Measurements from ENCODE around the gene NTMT1.

The NTMT1 gene

DNA sequence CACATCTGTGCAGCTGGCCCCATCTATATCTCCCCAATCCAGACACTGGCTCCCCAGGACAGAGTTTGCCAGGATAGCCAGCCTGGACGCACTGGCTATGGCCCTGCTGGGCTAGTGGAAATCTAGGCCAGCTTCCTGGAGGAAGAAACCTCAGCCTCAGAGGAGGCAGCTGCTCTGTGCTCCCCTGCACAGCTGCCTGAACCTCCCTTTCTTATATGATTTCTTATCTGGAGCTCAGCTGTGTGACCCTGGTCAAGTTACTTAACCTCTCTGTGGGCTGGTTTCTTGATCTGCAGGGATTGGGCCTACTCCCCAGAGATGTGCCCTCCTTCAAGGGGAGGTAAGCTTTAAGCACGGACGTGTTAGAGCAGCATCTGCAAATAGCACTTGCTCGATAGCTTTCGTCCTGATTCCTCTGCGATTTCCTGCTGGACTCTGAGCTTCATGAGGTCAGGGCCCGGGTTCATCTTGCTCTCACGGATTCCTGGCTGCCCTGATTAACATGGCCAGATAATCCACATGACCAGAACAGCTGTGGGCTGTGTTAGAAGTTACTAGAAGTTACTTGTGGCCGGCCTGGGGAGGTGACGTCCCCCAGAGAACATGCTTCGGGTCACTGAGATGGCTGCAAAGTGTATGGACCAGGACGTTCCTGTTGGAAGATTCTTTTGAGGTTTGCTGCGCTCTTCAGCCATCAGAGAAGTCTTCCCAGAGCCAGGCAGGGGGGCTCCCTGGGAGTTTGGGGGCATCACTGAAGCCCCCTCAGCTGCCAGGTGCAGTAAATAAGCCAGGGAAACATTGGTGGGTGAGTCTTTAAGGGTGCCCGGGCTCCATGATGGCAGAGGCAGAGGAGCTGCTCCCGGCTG is 19.6 kb upstream of the NTMT1 start:
- no peaks in the 10 kb centered on the region for H3K79me2 ChIP-seq (ENCODE audit: insufficient read depth, low read length)
- no peaks in the 10 kb centered on the region for H3F3A ChIP-seq (ENCODE audit: low read depth)
- H3K27me3 ChIP-seq (ENCODE audit: insufficient read depth, low read length, poor library complexity, severe bottlenecking): no peaks in the 10 kb centered on the region
- no peak overlapping the region for H3K4me3 ChIP-seq (ENCODE audit: low read length, poor library complexity, severe bottlenecking)
- H3K4me1 ChIP-seq (ENCODE audit: insufficient read depth, low read length, poor library complexity, severe bottlenecking): peaks cover 27% of the 10 kb centered on the region
- no peaks in the 10 kb centered on the region for H3K9me3 ChIP-seq (ENCODE audit: insufficient read depth, low read depth, low read length)
- H3K4me2 ChIP-seq (ENCODE audit: low read depth, low read length, poor library complexity, severe bottlenecking): peak overlapping the region; percentile 55
- TF ChIP-seq, protein P1, sequence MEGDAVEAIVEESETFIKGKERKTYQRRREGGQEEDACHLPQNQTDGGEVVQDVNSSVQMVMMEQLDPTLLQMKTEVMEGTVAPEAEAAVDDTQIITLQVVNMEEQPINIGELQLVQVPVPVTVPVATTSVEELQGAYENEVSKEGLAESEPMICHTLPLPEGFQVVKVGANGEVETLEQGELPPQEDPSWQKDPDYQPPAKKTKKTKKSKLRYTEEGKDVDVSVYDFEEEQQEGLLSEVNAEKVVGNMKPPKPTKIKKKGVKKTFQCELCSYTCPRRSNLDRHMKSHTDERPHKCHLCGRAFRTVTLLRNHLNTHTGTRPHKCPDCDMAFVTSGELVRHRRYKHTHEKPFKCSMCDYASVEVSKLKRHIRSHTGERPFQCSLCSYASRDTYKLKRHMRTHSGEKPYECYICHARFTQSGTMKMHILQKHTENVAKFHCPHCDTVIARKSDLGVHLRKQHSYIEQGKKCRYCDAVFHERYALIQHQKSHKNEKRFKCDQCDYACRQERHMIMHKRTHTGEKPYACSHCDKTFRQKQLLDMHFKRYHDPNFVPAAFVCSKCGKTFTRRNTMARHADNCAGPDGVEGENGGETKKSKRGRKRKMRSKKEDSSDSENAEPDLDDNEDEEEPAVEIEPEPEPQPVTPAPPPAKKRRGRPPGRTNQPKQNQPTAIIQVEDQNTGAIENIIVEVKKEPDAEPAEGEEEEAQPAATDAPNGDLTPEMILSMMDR (conservative IDR thresholded peaks at IDR 0.05; ENCODE audit: low read length): no peak
- no peak for TF ChIP-seq EZH2phosphoT487 (IDR thresholded peaks at IDR 0.05; ENCODE audit: borderline replicate concordance)
- peak overlapping the region; percentile 48 for H3K9ac ChIP-seq (ENCODE audit: low read depth, low read length, poor library complexity, severe bottlenecking)
- no peak overlapping the region for H2AFZ ChIP-seq (ENCODE audit: low read length)
- H3K36me3 ChIP-seq (ENCODE audit: insufficient read depth, low read length): no peaks in the 10 kb centered on the region
- no peaks in the 10 kb centered on the region for H3K9me2 ChIP-seq (replicated peaks; ENCODE audit: low read depth, low read length)
- H4K20me1 ChIP-seq (ENCODE audit: insufficient read depth, low read length, poor library complexity, severe bottlenecking): no peaks in the 10 kb centered on the region

DNA sequence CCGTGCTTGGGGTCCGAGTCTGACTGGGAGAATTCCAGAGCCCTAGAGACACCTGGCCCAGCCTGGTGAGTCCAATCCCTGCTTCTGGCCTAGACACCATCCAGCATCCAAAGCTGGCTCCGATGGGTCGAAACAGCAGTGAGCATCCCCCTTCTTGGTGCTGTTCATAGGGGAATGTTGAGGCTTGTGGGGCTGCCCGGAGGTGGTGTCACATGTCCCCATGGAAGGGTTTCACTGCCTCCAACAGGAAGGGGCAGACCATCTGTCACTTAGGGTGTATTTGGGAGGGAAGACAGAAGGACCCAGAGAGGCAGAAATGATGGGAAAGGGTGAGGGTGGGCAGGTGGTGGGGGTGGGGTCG is 19.0 kb upstream of the NTMT1 start:
- H3K79me2 ChIP-seq (ENCODE audit: insufficient read depth, low read length): no peaks in the 10 kb centered on the region
- no peaks in the 10 kb centered on the region for H3K9me2 ChIP-seq (replicated peaks; ENCODE audit: low read depth, low read length)
- peak overlapping the region; percentile 56; the same call in 1 of the 2 replicates for H2AFZ ChIP-seq (ENCODE audit: low read length)
- no peak overlapping the region for H3K4me3 ChIP-seq (ENCODE audit: low read length, poor library complexity, severe bottlenecking)
- peak overlapping the region; percentile 48 for H3K9ac ChIP-seq (ENCODE audit: low read depth, low read length, poor library complexity, severe bottlenecking)
- no peaks in the 10 kb centered on the region for H3K36me3 ChIP-seq (ENCODE audit: insufficient read depth, low read length)
- no peaks in the 10 kb centered on the region for H3K27me3 ChIP-seq (ENCODE audit: insufficient read depth, low read length, poor library complexity, severe bottlenecking)
- no peaks in the 10 kb centered on the region for H4K20me1 ChIP-seq (ENCODE audit: insufficient read depth, low read length, poor library complexity, severe bottlenecking)
- H3K9me3 ChIP-seq (ENCODE audit: insufficient read depth, low read depth, low read length): no peaks in the 10 kb centered on the region
- H3K4me1 ChIP-seq (ENCODE audit: insufficient read depth, low read length, poor library complexity, severe bottlenecking): peaks cover 27% of the 10 kb centered on the region
- TF ChIP-seq EZH2phosphoT487 (IDR thresholded peaks at IDR 0.05; ENCODE audit: borderline replicate concordance): no peak
- TF ChIP-seq, protein P1 (conservative IDR thresholded peaks at IDR 0.05; ENCODE audit: low read length): no peak
- peak overlapping the region; percentile 55 for H3K4me2 ChIP-seq (ENCODE audit: low read depth, low read length, poor library complexity, severe bottlenecking)
- no peaks in the 10 kb centered on the region for H3F3A ChIP-seq (ENCODE audit: low read depth)

DNA sequence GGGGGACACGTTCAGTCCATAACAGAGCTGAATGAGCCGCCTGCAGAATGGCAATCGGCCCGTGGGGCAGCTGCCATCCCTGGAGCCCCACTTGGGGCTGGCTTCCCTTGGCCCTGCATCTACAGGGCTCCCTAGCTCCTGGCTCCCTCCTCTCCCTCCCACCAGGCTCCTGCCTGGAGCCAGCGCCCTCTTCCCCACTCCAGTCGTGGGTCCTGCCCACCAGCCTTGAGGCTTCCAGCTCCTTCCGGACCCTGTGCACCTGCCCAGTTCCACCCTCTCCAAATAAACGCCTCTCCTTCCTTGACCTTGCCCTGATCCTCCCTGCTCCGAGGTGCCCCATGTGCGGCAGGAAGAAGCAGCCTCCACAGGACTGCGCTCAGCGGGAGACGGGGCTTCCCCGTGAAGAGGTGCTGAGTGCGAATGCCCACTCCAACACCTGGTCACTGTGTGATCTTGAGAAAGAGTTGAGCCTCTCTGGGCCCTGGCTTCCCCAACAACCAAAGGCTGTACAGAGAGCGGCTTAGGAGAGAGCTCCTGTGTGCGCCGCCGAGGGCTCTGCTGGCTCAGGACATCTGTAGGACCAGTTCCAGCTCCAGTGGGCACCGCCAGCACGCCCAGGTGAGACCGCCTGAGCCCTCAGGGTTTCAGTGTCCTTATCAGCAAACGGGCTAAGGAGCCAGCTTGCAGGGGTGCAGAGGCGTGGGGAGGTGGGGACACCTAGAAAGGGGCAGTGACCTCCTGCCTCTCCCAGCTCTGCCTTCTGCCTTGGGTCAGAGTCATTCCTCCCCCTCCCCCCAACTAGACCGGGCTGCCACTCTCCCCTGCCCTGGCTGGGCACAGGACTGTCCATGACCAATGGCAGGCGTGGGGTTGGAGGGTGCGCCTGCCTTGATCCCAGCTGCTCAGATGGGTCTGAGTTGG is 17.1 kb upstream of the NTMT1 start:
- Histone ChIP-seq H3F3A (ENCODE audit: low read depth) (no peaks in the 10 kb centered on the region), H3K27me3 (ENCODE audit: insufficient read depth, low read length, poor library complexity, severe bottlenecking) (no peaks in the 10 kb centered on the region), H3K9me2 (replicated peaks; ENCODE audit: low read depth, low read length) (no peaks in the 10 kb centered on the region), H4K20me1 (ENCODE audit: insufficient read depth, low read length, poor library complexity, severe bottlenecking) (no peaks in the 10 kb centered on the region), H2AFZ (ENCODE audit: low read length) (no peak overlapping the region), H3K36me3 (ENCODE audit: insufficient read depth, low read length) (no peaks in the 10 kb centered on the region), H3K9me3 (ENCODE audit: insufficient read depth, low read depth, low read length) (no peaks in the 10 kb centered on the region), H3K4me2 (ENCODE audit: low read depth, low read length, poor library complexity, severe bottlenecking) (no peak overlapping the region), H3K4me3 (ENCODE audit: low read length, poor library complexity, severe bottlenecking) (no peak overlapping the region), H3K79me2 (ENCODE audit: insufficient read depth, low read length) (no peaks in the 10 kb centered on the region), H3K4me1 (ENCODE audit: insufficient read depth, low read length, poor library complexity, severe bottlenecking) (peaks cover 24% of the 10 kb centered on the region), H3K9ac (ENCODE audit: low read depth, low read length, poor library complexity, severe bottlenecking) (no peak overlapping the region)
- TF ChIP-seq EZH2phosphoT487 (IDR thresholded peaks at IDR 0.05; ENCODE audit: borderline replicate concordance): no peak
- TF ChIP-seq, protein P1 (conservative IDR thresholded peaks at IDR 0.05; ENCODE audit: low read length): no peak

Measured in Loucy (cell line).